NCI-H2227 treated with DMSO at 0.1 percent for 48 hours (cell line): ENCODE data around the gene WARS2.
"Not testable (repeated sequence)": the region's sequence is repeated elsewhere in the genome, so short reads cannot be mapped to it uniquely, and the experiment has no call there.

Source experiments
- DNase-seq: peaks from one replicate; lab custom pipeline; 2025; lab: John Stamatoyannopoulos, UW

WARS2 gene

GRCh38 chr1:119139403-119139802 lies 1.1 kb downstream of the WARS2 start:
- DNase-seq, result no peak

GRCh38 chr1:119136401-119136800 lies 4.1 kb downstream of the WARS2 start:
- no peak for DNase-seq

- DNase-seq, result no peak
Measured at GRCh38 chr1:119133987-119134386, 6.5 kb downstream of the WARS2 start.

- DNase-seq, result no peak
Measured at GRCh38 chr1:119132179-119132578, 8.3 kb downstream of the WARS2 start.

- no peak for DNase-seq
Measured at GRCh38 chr1:119125874-119126273, 14.6 kb downstream of the WARS2 start.

GRCh38 chr1:119124764-119125163 lies 15.7 kb downstream of the WARS2 start:
- DNase-seq, result no peak

GRCh38 chr1:119121872-119122271 lies 18.6 kb downstream of the WARS2 start:
- not testable (repeated sequence) for DNase-seq

- no peak for DNase-seq
Measured at GRCh38 chr1:119116725-119117124, 23.7 kb downstream of the WARS2 start.

- DNase-seq, result no peak
Measured at GRCh38 chr1:119115736-119116135, 24.7 kb downstream of the WARS2 start.

GRCh38 chr1:119115311-119115710 lies 25.1 kb downstream of the WARS2 start:
- DNase-seq, result no peak

- DNase-seq, result no peak
Measured at GRCh38 chr1:119114786-119115185, 25.7 kb downstream of the WARS2 start.

- DNase-seq, result no peak
Measured at GRCh38 chr1:119112791-119113190, 27.7 kb downstream of the WARS2 start.

- no peak for DNase-seq
Measured at GRCh38 chr1:119112244-119112643, 28.2 kb downstream of the WARS2 start.

- no peak for DNase-seq
Measured at GRCh38 chr1:119108988-119109387, 31.5 kb downstream of the WARS2 start.

GRCh38 chr1:119103764-119104163 lies 36.7 kb downstream of the WARS2 start:
- no peak for DNase-seq

GRCh38 chr1:119102051-119102450 lies 38.4 kb downstream of the WARS2 start:
- DNase-seq, result no peak

GRCh38 chr1:119101563-119101962 lies 38.9 kb downstream of the WARS2 start:
- no peak for DNase-seq

- DNase-seq, result no peak
Measured at GRCh38 chr1:119099775-119100174, 40.7 kb downstream of the WARS2 start.

GRCh38 chr1:119097380-119097779 lies 43.1 kb downstream of the WARS2 start:
- no peak for DNase-seq

GRCh38 chr1:119093721-119094120 lies 46.7 kb downstream of the WARS2 start:
- no peak for DNase-seq

- no peak for DNase-seq
Measured at GRCh38 chr1:119091618-119092017, 48.8 kb downstream of the WARS2 start.

- no peak for DNase-seq
Measured at GRCh38 chr1:119090250-119090649, 50.2 kb downstream of the WARS2 start.

GRCh38 chr1:119086830-119087229 lies 53.6 kb downstream of the WARS2 start:
- DNase-seq, result no peak

GRCh38 chr1:119084798-119085197 lies 55.7 kb downstream of the WARS2 start:
- no peak for DNase-seq

GRCh38 chr1:119083980-119084379 lies 56.5 kb downstream of the WARS2 start:
- DNase-seq, result no peak
